HEK293 (cell line): ENCODE measurements around the gene GIT1.

ENCODE experiments used
- KLF17 ChIP-seq: fragments of 450-650 bp; formaldehyde crosslinking; IDR thresholded peaks from 2 replicates; pipeline ENCODE4 v1.5.1; 2016; ENCODE audit warnings: missing biosample characterization, missing genetic modification characterization
- KLF9 ChIP-seq: fragments of 450-650 bp; formaldehyde crosslinking; IDR thresholded peaks from 2 replicates; pipeline ENCODE4 v1.5.1; 2016; ENCODE audit warnings: missing biosample characterization, missing genetic modification characterization, low read depth
- MZF1 ChIP-seq: fragments of 450-650 bp; formaldehyde crosslinking; IDR thresholded peaks from 2 replicates; pipeline ENCODE4 v1.5.1; 2017; ENCODE audit warnings: missing biosample characterization, missing genetic modification characterization, borderline replicate concordance
- SETDB1 ChIP-seq: IDR thresholded peaks from one replicate; pipeline ENCODE4 v1.6.1; 2017; ENCODE audit warnings: mild to moderate bottlenecking, low read length, moderate library complexity, mixed read lengths; ENCODE audit not compliant: insufficient read length
- ZBTB1 ChIP-seq: fragments of 450-650 bp; formaldehyde crosslinking; IDR thresholded peaks from 2 replicates; pipeline ENCODE4 v1.5.1; 2016; ENCODE audit warnings: missing biosample characterization, missing genetic modification characterization
- ZBTB11 ChIP-seq: fragments of 450-650 bp; formaldehyde crosslinking; conservative IDR thresholded peaks from 2 replicates; pipeline ENCODE4 v1.5.1; 2016; ENCODE audit warnings: low read depth, missing biosample characterization, missing genetic modification characterization
- ZBTB17 ChIP-seq: fragments of 450-650 bp; formaldehyde crosslinking; IDR thresholded peaks from 2 replicates; pipeline ENCODE4 v1.5.1; 2016; ENCODE audit warnings: missing biosample characterization, missing genetic modification characterization
- ZBTB20 ChIP-seq: fragments of 450-650 bp; formaldehyde crosslinking; IDR thresholded peaks from 2 replicates; pipeline ENCODE4 v1.5.1; 2016; ENCODE audit warnings: missing biosample characterization, missing genetic modification characterization
- ZFP69B ChIP-seq: fragments of 450-650 bp; formaldehyde crosslinking; IDR thresholded peaks from 2 replicates; pipeline ENCODE4 v1.5.1; 2016; ENCODE audit warnings: missing biosample characterization, missing genetic modification characterization
- ZNF10 ChIP-seq: fragments of 450-650 bp; formaldehyde crosslinking; IDR thresholded peaks from 2 replicates; pipeline ENCODE4 v1.5.1; 2017; ENCODE audit warnings: missing biosample characterization, missing genetic modification characterization
- ZNF138 ChIP-seq: fragments of 450-650 bp; formaldehyde crosslinking; IDR thresholded peaks from 2 replicates; pipeline ENCODE4 v1.5.1; 2016; ENCODE audit warnings: missing biosample characterization, missing genetic modification characterization, borderline replicate concordance
- ZNF19 ChIP-seq: fragments of 450-650 bp; formaldehyde crosslinking; IDR thresholded peaks from 2 replicates; pipeline ENCODE4; 2016; ENCODE audit warnings: missing biosample characterization, missing genetic modification characterization, low read depth
- ZNF266 ChIP-seq: fragments of 450-650 bp; formaldehyde crosslinking; IDR thresholded peaks from 2 replicates; pipeline ENCODE4 v1.5.1; 2016; ENCODE audit warnings: missing biosample characterization, missing genetic modification characterization, low read depth
- ZNF274 ChIP-seq, 2 experiments: fragments of 200-500 bp in 1 of 2; fragments of 450-650 bp in 1 of 2; sonication (Bioruptor generic) in 1 of 2; formaldehyde crosslinking in 1 of 2; IDR thresholded peaks; 2 replicates each; pipeline versions ENCODE4 v1.5.1 to v1.6.1; 2014 to 2016; ENCODE audit warnings: borderline replicate concordance in 1 of 2, inconsistent platforms in 1 of 2, low read length in 1 of 2, missing biosample characterization in 1 of 2, missing genetic modification characterization in 1 of 2
- ZNF362 ChIP-seq: fragments of 450-650 bp; formaldehyde crosslinking; IDR thresholded peaks from 2 replicates; pipeline ENCODE4 v1.5.1; 2016; ENCODE audit warnings: missing biosample characterization, missing genetic modification characterization
- ZNF510 ChIP-seq: fragments of 450-650 bp; formaldehyde crosslinking; IDR thresholded peaks from 2 replicates; pipeline ENCODE4 v1.5.1; 2018; ENCODE audit warnings: mild to moderate bottlenecking, missing genetic modification characterization, missing biosample characterization; ENCODE audit not compliant: insufficient replicate concordance
- ZNF561 ChIP-seq: fragments of 450-650 bp; IDR thresholded peaks from 2 replicates; pipeline ENCODE4 v1.5.1; 2018; ENCODE audit warnings: missing biosample characterization, missing genetic modification characterization, borderline replicate concordance
- ZNF580 ChIP-seq: fragments of 450-650 bp; formaldehyde crosslinking; IDR thresholded peaks from 2 replicates; pipeline ENCODE4 v1.5.1; 2016; ENCODE audit warnings: missing biosample characterization, missing genetic modification characterization
- ZNF610 ChIP-seq: fragments of 450-650 bp; formaldehyde crosslinking; IDR thresholded peaks from 2 replicates; pipeline ENCODE4 v1.5.1; 2016; ENCODE audit warnings: missing biosample characterization, missing genetic modification characterization, borderline replicate concordance
- ZNF626 ChIP-seq: fragments of 450-650 bp; sonication (Bioruptor Pico); formaldehyde crosslinking; IDR thresholded peaks from 2 replicates; pipeline ENCODE4 v1.5.1; 2018; ENCODE audit warnings: missing biosample characterization, missing genetic modification characterization, inconsistent platforms
- ZNF707 ChIP-seq: fragments of 450-650 bp; formaldehyde crosslinking; IDR thresholded peaks from 2 replicates; pipeline ENCODE4 v1.5.1; 2016; ENCODE audit warnings: missing biosample characterization, missing genetic modification characterization
- ZNF785 ChIP-seq: fragments of 450-650 bp; formaldehyde crosslinking; IDR thresholded peaks from 2 replicates; pipeline ENCODE4 v1.5.1; 2016; ENCODE audit warnings: missing biosample characterization, missing genetic modification characterization
- TF ChIP-seq, protein P1 (sequence below): fragments of 450-650 bp; formaldehyde crosslinking; IDR thresholded peaks from 2 replicates; pipeline ENCODE4 v1.5.1; 2016; ENCODE audit warnings: missing biosample characterization, missing genetic modification characterization
- TF ChIP-seq, protein P2 (sequence below): fragments of 450-650 bp; formaldehyde crosslinking; IDR thresholded peaks from 2 replicates; pipeline ENCODE4 v1.5.1; 2016; ENCODE audit warnings: missing biosample characterization, missing genetic modification characterization, low read depth
- TF ChIP-seq, protein P3 (sequence below): fragments of 450-650 bp; formaldehyde crosslinking; IDR thresholded peaks from 2 replicates; pipeline ENCODE4 v1.5.1; 2016; ENCODE audit warnings: missing biosample characterization, missing genetic modification characterization
- TF ChIP-seq, protein P4 (sequence below): fragments of 450-650 bp; formaldehyde crosslinking; IDR thresholded peaks from 2 replicates; pipeline ENCODE4 v1.5.1; 2017; ENCODE audit warnings: missing biosample characterization, missing genetic modification characterization

Gene GIT1

GRCh38 chr17:29592850-29593551, 3.6 kb upstream of the GIT1 start, which contains the start of gene ANKRD13B (continued):
- TF ChIP-seq ZBTB17 (tag by site-specific recombination), result peak; percentile 13; the same call in 1 of the 2 replicates
- TF ChIP-seq, protein P1, sequence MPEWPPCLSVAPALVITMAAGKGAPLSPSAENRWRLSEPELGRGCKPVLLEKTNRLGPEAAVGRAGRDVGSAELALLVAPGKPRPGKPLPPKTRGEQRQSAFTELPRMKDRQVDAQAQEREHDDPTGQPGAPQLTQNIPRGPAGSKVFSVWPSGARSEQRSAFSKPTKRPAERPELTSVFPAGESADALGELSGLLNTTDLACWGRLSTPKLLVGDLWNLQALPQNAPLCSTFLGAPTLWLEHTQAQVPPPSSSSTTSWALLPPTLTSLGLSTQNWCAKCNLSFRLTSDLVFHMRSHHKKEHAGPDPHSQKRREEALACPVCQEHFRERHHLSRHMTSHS, result no peak
- no peak for TF ChIP-seq ZNF266 (tag by site-specific recombination)
- TF ChIP-seq ZNF610 (tag by site-specific recombination), result 0 out of 2 replicates have a peak, but pooled peaks have one; percentile 26
- TF ChIP-seq, protein P2, sequence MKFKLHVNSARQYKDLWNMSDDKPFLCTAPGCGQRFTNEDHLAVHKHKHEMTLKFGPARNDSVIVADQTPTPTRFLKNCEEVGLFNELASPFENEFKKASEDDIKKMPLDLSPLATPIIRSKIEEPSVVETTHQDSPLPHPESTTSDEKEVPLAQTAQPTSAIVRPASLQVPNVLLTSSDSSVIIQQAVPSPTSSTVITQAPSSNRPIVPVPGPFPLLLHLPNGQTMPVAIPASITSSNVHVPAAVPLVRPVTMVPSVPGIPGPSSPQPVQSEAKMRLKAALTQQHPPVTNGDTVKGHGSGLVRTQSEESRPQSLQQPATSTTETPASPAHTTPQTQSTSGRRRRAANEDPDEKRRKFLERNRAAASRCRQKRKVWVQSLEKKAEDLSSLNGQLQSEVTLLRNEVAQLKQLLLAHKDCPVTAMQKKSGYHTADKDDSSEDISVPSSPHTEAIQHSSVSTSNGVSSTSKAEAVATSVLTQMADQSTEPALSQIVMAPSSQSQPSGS (tag by site-specific recombination), result no peak
- no peak for TF ChIP-seq SETDB1
- TF ChIP-seq, protein P3, sequence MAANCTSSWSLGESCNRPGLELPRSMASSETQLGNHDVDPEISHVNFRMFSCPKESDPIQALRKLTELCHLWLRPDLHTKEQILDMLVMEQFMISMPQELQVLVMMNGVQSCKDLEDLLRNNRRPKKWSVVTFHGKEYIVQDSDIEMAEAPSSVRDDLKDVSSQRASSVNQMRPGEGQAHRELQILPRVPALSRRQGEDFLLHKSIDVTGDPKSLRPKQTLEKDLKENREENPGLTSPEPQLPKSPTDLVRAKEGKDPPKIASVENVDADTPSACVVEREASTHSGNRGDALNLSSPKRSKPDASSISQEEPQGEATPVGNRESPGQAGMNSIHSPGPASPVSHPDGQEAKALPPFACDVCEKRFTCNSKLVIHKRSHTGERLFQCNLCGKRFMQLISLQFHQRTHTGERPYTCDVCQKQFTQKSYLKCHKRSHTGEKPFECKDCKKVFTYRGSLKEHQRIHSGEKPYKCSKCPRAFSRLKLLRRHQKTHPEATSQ, result 0 out of 2 replicates have a peak, but pooled peaks have one; percentile 23
- TF ChIP-seq, protein P4, sequence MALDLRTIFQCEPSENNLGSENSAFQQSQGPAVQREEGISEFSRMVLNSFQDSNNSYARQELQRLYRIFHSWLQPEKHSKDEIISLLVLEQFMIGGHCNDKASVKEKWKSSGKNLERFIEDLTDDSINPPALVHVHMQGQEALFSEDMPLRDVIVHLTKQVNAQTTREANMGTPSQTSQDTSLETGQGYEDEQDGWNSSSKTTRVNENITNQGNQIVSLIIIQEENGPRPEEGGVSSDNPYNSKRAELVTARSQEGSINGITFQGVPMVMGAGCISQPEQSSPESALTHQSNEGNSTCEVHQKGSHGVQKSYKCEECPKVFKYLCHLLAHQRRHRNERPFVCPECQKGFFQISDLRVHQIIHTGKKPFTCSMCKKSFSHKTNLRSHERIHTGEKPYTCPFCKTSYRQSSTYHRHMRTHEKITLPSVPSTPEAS (tag by site-specific recombination), result 0 out of 2 replicates have a peak, but pooled peaks have one; percentile 9
- peak; percentile 50; the same call in 1 of the 2 replicates for TF ChIP-seq KLF17 (tag by site-specific recombination)
- no peak for TF ChIP-seq ZNF707 (tag by site-specific recombination)
- peak; percentile 53 for TF ChIP-seq ZBTB11 (tag by site-specific recombination)
- TF ChIP-seq KLF9, result peak; percentile 71
- peak; percentile 47; the same call in 1 of the 2 replicates for TF ChIP-seq ZNF580
- TF ChIP-seq ZNF274 (IDR thresholded peaks at IDR 0.05; ENCODE audit: low read length), result no peak
- TF ChIP-seq ZNF274 (tag by site-specific recombination; IDR thresholded peaks at IDR 0.05; ENCODE audit: borderline replicate concordance), result no peak
- TF ChIP-seq ZNF785 (tag by site-specific recombination), result no peak
- no peak for TF ChIP-seq ZNF138 (tag by site-specific recombination)
- no peak for TF ChIP-seq ZFP69B (tag by site-specific recombination)
- no peak for TF ChIP-seq ZNF10 (tag by site-specific recombination)
- no peak for TF ChIP-seq ZBTB1 (tag by site-specific recombination)
- TF ChIP-seq ZNF362, result no peak
- no peak for TF ChIP-seq ZNF626
- no peak for TF ChIP-seq ZNF510 (tag by site-specific recombination)
- TF ChIP-seq MZF1 (tag by site-specific recombination), result peak; percentile 26; the same call in 1 of the 2 replicates
- no peak for TF ChIP-seq ZNF19 (tag by site-specific recombination)
- TF ChIP-seq ZNF561 (tag by site-specific recombination), result peak; percentile 67; the same call in 1 of the 2 replicates
- peak; percentile 94 for TF ChIP-seq ZBTB20 (tag by site-specific recombination)
